NCI-H128 (cell line): ENCODE data around the gene OGFOD2.
"Not testable (repeated sequence)": the region's sequence is repeated elsewhere in the genome, so short reads cannot be mapped to it uniquely, and the experiment has no call there.

Source experiments
- DNase-seq: peaks from one replicate; lab custom pipeline; 2025; ENCODE audit not compliant: unreplicated experiment; lab: John Stamatoyannopoulos, UW

Gene OGFOD2

GRCh38 chr12:123001464-123001863, 26.4 kb downstream of the OGFOD2 start:
- DNase-seq: no peak

DNA sequence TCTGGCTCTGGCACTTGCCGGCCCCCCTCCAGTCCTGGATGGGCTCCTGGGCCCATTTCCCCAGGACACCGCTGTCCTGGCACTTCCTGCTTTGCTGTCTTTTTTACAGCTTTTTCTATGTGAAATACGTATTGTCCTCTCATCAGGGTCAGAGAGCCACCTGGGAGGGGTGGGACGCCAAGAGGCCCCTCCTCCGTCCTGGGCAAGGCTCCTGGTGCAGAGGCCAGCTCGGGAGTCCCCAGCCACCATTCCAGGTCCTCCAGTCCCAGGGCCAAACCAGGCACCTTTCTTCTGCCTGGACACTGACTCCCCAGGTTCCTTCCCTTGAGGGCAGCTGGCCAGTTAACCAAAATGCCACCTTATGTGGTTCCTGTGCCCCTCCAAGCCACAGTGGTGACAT, 28.2 kb downstream of the OGFOD2 start:
- DNase-seq: no peak

- no peak for DNase-seq
Observed at GRCh38 chr12:123004287-123004686, 29.2 kb downstream of the OGFOD2 start.

DNA sequence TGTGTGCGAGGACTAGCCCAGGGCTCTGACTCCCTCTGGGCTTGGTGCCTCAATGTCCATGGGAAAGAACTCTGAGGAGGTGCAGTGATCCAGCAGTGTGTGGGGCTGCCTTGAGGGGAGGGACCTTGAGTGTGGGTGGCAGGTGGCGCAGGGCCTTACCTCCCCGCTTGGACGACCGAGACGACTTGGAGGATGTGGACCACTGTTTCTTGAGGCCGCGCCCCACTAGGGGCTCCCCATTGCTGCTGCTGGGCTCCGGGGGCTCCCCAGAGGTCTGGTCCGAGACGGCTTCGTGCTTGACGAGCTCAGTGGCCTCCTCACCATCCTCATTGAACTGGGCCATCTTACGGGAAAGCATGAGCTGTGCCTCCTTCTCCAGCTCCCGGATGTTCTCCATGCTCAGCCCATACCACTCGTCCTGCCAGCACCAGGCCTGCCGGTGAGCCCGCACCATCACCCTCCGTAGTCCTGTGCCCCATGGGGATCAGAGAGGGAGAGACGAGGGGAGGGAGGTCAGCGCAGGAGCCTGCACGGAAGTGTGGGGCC, 30.1 kb downstream of the OGFOD2 start:
- no peak for DNase-seq

DNA sequence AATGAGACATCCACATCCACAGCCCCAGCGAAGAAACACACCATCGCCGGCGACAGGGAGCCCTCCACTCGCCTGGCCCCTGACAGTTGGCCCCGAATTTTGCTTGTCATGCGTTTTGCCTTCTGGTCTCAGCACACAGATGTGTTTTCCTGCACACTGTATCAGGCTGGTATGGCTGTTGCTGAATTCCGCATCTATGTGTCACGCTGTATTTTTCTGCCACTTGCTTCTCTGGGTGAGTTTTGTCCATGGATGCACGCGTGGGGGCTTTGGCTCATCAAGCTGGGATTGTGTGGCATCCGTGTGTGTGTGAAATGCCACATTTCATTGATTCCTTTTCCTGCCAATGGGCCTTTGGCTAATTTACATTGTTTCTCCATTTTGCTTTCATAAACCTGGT, 31.9 kb downstream of the OGFOD2 start:
- DNase-seq: no peak

DNA sequence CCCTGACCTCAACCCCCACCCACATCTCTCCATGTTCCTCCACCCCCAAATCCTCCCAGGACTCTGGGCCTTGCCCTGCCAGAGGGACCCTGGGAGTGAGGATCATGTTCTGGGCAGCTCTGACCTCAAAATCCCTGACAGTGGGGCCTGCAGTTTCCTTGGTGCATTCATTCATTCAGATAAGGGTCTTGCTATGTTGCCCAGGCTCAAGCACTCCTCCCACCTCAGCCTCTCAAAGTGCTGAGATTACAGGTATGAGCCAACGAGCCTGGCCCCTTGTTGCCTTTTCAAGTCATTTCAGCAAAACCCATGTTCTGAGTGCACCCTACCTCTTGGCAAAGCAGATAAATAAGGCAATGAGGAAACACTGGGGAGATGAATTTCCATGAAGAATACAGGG, 35.1 kb downstream of the OGFOD2 start:
- DNase-seq: no peak

- no peak for DNase-seq
Observed at GRCh38 chr12:123010681-123011080, 35.6 kb downstream of the OGFOD2 start.

DNA sequence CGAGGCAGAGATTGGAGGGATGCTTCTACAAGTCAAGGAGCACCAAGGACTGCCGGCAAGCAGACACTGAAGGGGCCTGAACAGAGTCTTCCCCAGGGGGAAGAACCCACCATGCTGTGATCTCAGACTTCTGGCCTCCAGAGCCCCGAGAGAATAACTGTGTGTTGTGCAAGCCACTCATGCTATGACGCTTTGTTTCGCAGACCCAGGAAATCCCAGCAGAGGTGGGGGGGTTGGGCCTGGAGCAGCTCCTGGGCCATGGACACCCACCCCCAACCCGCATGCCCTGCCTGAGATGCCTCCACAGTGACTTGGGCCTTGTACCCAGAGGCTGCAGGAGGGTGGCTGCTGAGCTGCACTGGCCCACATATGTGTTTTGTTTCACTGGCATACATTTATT, 36.7 kb downstream of the OGFOD2 start:
- DNase-seq: no peak

GRCh38 chr12:123013185-123014095, 38.4 kb downstream of the OGFOD2 start:
- no peak for DNase-seq

DNA sequence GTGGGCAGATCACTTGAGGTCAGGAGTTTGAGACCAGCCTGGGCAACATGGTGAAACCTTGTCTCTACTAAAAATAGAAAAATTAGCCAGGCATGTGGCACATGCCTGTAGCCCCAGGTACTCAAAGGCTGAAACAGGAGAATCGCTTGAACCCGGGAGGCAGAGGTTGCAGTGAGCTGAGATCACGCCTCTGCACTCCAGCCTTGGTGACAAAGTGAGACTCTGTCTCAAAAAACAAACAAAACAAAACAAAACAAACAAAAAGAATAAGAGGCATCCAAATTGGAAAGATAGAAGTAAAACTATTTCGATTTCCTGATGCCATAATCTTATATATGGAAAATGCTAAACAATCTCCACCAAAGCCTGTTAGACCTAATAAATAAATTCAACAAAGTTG, 39.4 kb downstream of the OGFOD2 start:
- DNase-seq: not testable (repeated sequence)

- DNase-seq: no peak
Observed at GRCh38 chr12:123017753-123018152, 42.7 kb downstream of the OGFOD2 start.

GRCh38 chr12:123019841-123020138, 44.7 kb downstream of the OGFOD2 start:
- DNase-seq: no peak

DNA sequence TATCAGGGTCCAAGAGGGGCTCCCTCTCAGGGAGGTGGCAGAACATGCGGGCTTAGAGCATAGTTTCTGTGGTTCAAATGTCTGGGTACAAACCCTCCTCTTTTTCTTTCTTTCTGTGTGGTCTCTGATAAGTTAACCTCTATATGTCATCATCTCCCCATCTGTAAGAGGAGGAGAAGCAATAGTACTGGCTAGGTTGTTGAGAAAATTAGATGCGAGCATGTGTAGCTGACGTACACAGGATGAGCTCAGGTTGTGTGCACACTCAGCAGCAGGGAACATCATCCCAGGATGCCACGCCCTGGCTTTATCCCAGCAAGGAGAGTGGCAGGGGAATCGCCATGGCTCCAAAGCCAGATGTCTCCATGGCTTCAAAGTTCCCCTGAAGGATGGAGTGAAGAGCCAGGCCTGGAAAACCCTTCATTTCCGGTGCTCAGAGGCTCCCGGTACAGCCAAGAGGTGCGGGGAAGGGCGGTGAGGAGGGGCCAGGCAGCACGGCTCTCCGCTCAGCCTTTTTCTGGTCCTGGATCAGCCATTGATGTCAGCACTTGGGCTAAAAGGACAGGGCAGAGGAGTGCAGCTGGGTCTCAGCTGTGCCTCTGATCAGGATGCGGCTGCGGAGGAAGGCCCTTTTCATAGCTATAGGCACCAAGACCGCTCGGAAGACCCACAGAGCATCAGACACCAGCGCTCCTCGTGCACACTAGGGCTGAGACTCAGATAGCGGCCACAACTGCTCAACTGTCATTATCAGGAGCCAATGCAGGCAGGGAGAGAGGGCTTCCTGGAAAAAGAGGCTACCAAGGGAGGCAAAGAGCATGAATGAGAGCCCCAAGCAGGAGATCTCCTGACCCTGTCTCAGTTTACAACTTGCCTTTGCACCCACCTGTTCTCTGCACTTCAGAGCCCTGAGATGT, 46.9 kb downstream of the OGFOD2 start:
- DNase-seq: no peak

DNA sequence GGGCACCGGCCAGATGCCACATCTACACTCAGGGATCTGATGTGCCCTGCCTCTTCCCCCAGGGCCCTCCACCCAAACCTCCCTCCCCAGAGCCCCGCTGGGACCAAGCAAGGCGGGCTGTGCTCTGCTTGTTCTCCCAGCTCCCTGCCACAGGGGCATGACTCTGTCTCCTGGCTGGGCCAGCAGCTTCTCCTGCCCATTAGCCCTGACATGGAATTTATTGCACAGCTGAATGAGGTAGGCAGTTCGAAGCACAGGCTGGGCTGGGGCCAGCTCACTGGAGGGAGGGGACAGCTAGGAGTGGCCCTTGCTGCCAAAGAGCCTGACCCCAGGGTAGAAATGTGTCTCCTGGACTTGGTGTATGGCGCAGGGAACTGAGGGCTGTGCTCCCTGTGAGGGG, 47.8 kb downstream of the OGFOD2 start:
- DNase-seq: no peak

DNA sequence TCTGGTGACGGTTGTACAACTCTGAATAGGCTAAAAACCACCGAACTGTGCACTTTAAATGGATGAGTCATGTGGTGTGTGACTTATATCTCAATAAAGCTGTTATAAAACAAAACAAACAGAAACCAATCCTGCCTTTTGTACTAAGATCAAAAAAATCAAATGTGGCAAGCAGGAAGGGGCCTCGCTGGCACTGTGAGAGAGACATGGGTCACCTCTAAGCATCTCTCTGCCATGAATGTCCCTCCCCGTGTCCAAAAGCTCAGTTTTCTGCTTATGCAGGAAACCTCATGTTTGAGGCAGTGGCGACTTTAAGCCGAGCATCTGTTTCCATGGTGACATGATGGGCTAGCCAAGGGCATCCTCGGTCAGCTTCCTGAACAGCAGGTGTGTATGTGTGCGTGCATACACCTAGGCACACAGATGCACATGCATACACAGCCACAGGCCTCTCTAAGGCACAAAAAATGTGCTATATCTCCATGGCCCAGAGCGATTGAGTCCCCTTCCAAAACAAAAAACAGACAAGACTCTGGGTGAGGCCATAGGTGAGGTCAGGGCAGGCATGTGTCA, 49.9 kb downstream of the OGFOD2 start:
- no peak for DNase-seq

- no peak for DNase-seq
Observed at GRCh38 chr12:123026094-123026853, 51.2 kb downstream of the OGFOD2 start.

DNA sequence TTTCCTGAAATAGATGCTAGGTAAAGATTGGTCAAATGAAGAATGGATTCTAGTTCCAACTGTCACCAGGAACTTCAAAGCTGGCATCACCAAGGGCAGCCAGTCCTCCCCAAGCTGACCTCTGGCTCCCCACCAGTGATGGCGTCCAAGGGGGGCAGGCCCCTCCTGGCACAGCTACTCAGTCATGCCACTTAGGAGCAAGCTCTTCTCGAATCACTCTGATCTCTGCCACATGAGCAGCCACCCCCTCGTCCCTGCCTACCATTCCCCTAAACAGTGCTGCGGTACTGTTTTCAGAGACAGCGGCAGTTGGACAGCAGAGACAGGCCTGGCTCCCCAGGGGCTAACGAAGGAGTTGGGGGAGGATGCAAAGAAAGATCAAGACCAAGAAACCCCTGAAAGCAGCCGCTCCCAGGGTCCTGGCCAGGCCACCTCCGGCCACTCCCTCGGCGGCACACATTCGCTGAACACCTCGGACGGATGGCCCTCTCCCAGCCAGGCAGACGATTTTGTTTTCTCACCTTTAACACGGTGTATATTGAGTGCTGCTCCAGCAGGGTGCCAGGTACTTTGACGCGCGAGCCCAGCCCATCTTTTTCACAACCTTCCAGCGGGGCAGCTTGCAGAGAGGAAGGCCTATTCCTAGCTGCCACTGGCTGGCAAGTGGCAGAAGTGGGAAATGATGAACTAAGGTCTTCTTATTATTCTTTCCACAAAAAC, 52.8 kb downstream of the OGFOD2 start:
- DNase-seq: no peak

GRCh38 chr12:123028475-123028874, 53.4 kb downstream of the OGFOD2 start:
- no peak for DNase-seq

GRCh38 chr12:123029550-123029949, 54.5 kb downstream of the OGFOD2 start:
- DNase-seq: no peak
